Left ventricle myocardium superior (tissue), 1 donor: ENCODE results near the gene NPAS1. TPM values are rescaled to one million over a fixed set of nuclear protein-coding genes. Genes with fewer than 3 reads are reported as not detected.
"Not testable (repeated sequence)": the region's sequence is repeated elsewhere in the genome, so short reads cannot be mapped to it uniquely, and the experiment has no call there.

ENCODE experiments used
- ATAC-seq: fragments of 200-7000 bp; cut with Tn5 transposase; one replicate; pipeline ENCODE4 v1.9.1; 2020; ENCODE audit warnings: mild to moderate bottlenecking, moderate library complexity
- DNase-seq: peaks from one replicate; pipeline ENCODE4 v3.0.0-alpha.2; 2020
- intact Hi-C: fragments of 100-400 bp; cut with micrococcal nuclease; formaldehyde crosslinking; loops from one replicate; pipeline ENCODE4 v1.11.0; 2022
- total RNA-seq: library from RNA; stranded (reverse); fragmentation: NEBNext Ultra II Directional; extraction: Animal tissue kit (Norgen Biotek cat#: 25700); gene quantifications from one replicate; pipeline ENCODE4 v1.2.1, GENCODE V29; 2021
- donor health status: DM: no; HTN: yes; CAD: no; lungs with severe emphysema.

Gene NPAS1
- total RNA-seq, 1 donor from 2014 or later = 0.32 TPM

DNA sequence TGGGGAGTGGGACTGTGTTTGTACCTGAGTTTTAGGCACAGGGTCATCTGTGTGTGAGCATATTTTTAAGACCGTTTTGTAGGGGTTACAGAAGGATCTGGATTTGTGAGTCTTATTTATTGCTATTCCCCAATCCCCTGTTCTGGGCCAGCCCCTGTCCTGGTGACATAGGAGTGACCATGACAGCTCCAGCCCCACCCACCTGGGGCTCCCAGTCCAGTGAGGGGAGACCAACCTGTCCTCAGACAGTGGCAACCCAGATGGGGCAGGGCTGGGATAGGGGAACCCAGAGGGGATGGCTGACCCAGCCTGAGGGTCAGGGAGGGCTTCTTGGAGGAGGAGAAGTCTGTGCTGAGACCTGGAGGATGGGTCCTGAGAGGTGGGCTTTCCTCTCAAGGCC, 18.1 kb downstream of the NPAS1 start:
- DNase-seq (no peak), ATAC-seq (no peak)
- intact Hi-C loops = no loop called here

DNA sequence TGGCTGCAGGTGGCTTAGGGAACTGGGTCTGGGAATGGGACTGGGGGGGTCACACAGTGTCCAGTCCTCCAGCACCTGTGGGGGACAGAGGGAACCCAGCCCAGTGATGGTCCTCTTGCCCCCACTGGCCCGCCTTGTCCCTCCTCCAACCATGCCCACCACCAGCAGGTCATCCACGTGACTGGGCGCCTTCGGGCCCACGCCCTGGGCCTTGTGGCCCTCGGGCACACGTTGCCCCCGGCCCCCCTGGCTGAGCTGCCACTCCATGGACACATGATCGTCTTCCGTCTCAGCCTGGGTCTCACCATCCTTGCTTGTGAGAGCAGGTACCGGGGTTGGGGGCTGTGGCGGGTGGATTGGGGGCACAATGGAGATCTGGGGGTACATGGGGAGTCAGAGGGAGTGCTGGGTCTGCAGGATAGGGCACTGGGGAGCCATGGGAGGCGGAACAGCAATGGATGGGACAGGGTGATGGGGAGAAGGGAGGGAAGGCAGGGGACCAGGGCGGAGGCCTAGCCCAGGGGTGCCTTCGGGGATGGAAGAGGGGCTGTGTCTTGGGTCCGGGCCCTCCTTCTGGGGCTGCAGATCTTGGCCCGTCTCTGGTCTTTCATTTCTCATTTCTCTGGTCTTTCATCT, 19.7 kb downstream of the NPAS1 start:
- no peak for ATAC-seq
- intact Hi-C loops = no loop called here
- no peak for DNase-seq

DNA sequence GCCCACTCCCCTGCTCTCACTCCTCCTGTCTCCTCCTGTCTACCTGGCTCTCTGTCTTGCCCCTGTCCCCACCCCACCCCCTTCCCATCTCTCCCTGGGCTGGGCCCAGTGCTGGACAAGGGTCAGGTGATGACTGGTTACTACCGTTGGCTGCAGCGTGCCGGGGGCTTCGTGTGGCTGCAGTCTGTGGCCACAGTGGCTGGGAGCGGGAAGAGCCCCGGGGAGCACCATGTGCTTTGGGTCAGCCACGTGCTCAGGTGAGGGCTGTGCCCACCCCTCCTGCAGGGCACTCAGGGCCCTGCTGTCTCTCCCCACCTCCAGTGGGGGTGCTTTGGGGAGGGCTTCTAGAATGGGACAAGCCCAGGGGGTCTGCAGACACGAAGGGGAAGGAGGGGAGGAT, 21.2 kb downstream of the NPAS1 start:
- intact Hi-C loops = no loop called here
- DNase-seq = no peak
- ATAC-seq = no peak

DNA sequence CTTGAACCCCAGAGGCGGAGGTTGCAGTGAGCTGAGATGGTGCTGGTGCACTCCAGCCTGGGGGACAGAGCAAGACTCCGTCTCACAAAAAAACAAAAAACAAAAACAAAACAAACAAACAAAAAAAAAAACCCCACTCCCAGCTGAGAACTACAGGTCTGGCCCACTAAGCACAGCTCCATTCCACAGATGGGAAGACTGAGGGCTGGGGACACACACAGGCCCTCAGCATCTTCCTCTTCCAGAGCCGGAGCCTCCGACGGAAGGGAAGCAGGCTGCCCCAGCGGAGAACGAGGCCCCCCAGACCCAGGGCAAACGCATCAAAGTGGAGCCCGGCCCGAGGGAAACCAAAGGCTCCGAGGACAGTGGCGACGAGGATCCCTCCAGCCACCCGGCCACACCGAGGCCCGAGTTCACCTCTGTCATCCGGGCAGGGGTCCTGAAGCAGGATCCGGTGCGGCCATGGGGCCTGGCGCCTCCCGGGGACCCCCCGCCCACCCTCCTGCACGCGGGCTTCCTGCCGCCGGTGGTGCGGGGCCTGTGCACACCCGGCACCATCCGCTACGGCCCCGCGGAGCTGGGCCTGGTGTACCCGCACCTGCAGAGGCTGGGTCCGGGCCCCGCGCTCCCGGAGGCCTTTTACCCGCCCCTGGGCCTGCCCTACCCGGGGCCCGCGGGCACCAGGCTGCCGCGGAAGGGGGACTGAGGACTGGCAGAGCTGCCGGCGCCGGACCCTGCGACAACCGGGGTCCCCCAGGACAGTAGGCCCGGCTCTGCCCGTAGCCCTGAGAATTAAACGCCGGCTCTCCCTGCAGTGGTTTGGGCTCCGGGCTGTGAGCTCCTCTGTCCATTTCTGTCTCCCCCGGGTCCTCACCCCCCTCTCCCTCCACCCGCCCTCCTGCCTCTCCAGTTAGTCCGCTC, 25.6 kb downstream of the NPAS1 start:
- no peak for DNase-seq
- intact Hi-C loops = no loop called here

DNA sequence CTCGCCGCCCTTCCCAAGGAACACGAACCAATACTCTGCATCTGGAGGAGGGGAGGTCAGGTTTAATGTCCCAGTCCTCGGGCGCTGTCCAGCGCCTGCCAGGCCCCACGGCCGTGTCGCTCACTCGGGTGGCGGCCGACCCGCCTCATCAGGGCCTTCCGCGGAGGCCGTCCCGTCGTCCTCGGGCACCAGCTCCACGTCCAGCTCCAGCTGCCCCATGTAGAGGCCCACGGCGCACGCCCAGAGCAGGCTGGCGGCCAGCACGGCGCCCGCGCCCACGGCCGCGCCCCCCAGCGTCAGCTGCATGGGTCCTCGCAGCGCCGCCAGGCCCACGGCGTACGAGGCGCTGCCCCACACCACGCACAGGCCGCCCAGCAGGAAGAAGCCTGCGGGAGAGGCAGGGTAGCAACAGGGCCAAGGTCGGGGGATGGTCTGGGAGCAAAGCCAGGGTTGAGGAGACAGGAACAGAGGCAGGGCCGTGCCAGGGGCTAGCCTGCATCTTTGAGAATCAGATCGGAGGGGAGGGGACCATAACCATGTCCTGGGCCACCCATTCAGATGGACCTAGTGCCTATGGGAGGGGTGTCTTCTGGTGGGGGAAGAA, 26.3 kb downstream of the NPAS1 start:
- ATAC-seq (no peak), DNase-seq (no peak)
- intact Hi-C loops = no loop called here

More for the DNA sequence above, 25.6 kb downstream of the NPAS1 start:
- no peak for ATAC-seq

DNA sequence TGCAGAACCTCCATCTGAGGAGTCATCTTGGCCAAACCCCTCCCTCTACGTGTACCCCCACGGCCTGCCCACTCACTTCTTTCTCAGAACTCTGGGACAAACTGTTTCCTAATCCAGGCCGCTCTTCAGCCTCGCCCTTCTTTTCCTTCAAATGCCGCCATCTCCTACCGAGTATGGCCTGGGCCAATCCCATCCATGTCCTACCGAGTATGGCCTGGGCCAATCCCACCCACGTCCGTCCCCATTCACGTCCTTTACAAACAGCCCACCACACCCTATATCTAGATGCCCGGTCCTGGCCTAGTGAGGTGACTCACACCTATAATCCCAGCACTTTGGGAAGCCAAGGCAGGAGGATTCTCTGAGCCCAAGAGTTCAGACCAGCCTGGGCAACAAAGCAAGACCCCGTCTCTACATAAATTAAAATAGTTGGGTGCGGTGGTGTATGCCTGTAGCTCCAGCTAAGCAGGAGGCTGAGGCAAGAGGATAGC, 27.7 kb downstream of the NPAS1 start:
- intact Hi-C loops = no loop called here
- DNase-seq (no peak), ATAC-seq (no peak)

DNA sequence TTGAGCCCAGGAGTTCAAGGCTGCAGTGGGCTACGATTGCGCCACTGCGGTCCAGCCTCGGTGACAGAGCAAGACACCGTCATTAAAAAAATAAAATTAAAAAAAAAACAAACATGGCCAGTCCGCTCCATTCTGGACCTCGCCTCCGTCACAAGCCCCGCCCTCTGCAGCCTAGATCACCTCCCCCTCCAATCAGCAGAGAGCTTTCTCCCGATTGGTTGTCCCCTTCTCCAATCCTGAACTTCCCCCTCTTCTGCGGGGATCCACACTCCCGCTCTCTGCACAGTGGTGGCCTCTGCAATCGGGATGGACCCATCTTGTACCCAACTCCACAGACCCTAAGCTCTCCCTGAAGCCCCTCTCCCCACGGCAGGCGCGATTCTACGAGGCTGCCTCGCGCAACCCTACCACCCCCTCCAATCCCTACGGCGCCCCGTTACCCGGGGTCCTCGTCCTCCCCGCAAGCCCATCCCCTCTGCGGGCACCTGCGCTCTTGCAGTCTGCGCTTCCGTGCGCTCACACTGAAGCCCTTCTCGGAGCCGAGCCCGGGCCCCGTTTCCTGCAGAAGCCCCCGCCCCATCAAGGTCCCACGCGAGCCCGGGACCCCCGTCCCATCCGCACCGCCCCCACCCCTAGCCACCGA, 28.2 kb downstream of the NPAS1 start:
- peak; percentile 89 for ATAC-seq
- peak; percentile 86 for DNase-seq
- intact Hi-C loops = no loop called here

DNA sequence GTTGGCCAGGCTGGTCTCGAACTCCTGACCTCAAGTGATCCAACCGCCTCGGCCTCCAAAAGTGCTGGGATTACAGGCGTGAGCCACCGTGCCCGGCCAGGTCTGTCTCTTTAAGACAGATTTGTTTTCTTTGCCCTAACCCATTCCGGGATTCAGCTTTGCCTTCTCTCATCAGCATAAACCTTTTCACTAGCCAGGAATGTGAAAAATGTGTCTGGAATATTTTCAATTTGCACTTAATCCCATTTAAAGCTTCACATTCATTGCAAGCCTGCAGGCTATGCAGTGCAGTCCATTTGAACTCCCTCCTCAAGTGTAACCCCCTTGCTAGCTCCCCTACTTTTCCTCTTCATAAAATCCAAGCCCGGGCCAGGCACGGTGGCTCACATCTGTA, 29.7 kb downstream of the NPAS1 start:
- intact Hi-C loops = no loop called here
- ATAC-seq = no peak
- DNase-seq = no peak

DNA sequence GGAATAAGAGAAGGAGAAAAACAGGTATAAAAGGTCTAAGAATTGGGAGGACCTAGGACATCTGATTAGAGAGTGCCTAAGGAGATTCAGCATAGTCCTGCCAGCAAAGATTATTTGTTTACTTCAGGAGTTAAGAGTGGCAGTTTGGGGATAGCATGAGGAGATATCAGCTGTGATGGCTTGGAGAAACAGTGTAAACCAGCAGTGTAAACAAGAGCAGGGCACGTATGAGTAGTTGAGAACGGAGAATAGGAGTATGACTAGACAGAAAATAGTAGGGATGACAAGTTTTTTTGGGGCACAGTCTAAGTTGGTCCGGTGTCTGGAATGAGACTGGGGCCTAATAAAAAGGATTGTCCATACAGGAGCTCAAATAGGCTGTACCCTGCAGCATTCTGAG, 30.9 kb downstream of the NPAS1 start:
- ATAC-seq, DNase-seq, intact Hi-C loops: not testable (repeated sequence)

DNA sequence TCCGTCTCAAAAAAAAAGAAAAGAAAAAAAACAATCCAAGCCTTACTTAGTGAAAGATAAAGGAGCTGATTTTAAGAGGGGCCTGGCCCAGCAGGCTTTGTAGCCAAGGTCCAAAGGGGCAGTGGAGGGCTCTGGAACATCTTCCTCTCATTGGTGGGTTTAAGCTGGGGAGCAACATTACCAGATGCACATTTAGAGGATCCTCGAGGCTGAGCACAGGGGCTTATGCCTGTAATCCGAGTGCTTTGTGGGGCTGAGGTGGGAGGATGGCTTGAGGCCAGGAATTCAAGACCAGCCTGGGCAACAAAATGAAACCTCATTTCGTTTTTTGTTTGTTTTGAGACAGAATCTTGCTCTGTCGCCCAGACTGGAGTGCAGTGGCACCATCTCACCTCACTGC, 36.8 kb downstream of the NPAS1 start:
- DNase-seq = no peak
- intact Hi-C loops = no loop called here

DNA sequence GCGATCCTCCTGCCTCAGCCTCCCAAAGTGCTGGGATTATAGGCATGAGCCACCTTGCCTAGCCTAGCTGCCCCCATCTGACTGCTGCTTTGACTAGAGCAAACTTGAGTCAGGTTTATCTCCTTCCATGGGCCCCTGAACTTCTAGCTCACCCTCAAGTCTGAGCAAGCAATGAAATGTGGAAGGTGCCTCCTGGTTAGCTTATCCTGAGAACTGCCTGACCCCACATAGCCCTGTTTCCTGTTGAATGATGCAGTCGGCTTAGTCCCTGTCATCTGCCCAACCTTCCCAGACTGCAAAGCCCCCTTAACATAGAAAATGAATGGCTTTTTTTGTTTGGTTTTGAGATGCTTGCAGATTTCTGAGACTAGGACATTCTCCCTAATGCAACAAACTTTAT, 37.7 kb downstream of the NPAS1 start:
- ATAC-seq = no peak
- intact Hi-C loops = no loop called here
- DNase-seq = no peak

More for the DNA sequence above, 36.8 kb downstream of the NPAS1 start:
- no peak for ATAC-seq

DNA sequence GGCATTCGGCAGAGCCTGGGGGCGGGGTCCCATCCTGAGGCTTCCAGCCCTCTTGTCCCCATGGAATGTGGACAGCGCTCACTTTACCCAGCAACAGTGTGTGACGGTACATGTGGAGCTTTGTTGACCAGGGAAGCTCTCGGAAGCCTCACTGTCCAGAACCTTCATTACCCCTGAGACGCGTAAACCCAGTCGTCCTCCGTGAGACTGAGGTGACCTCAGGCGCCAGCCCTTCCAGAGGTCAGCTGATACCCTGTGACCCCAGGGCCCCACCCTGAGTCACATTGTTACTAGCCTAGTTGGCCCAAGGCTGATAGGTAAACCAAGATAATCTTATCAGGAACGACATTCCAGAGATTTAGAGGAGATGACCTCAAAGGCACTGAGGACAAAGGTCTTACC, 39.0 kb downstream of the NPAS1 start:
- intact Hi-C loops = no loop called here
- no peak for DNase-seq

DNA sequence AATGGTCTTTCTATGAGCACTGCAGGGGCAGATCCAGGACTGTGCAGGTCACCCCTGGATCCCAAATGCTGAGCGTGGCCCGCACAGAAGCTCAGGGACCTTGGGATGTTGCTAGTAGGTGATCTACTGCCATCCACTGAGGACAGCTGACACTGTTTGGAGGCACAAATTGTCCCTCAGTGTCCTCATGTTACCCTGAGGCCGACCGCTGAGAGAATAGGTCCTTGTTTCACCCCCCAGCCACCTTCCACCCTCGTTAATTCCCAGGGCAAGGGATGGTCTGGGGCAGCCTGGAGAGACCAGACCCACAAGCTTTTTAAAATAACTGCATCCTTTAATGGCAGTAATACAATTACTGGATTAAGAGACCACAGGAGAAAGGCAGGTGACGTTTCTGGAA, 44.2 kb downstream of the NPAS1 start:
- no peak for ATAC-seq

More for the DNA sequence above, 39.0 kb downstream of the NPAS1 start:
- ATAC-seq = no peak

DNA sequence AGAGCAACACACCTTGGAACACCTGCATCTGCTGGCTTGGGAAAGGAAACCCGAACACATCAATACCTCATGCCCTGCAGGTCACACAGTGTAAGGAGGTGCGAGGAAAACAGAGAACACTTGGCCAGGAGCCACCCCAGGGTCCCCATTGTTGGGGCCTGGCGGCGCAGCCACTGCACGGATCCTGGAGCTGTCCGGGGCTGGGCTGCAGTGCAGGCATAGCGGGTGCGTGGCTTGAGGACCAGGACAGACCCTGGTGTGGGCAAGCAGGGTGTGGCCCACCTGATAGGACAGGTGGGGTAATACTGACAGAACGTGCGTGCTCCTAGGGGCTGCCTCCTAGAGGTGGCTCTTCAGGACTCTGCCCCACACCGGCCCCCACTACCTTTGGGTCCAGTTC, 45.6 kb downstream of the NPAS1 start:
- intact Hi-C loops = no loop called here
- DNase-seq = peak; percentile 25
- ATAC-seq = no peak

More for the DNA sequence above, 44.2 kb downstream of the NPAS1 start:
- DNase-seq = no peak
- intact Hi-C loops = no loop called here

DNA sequence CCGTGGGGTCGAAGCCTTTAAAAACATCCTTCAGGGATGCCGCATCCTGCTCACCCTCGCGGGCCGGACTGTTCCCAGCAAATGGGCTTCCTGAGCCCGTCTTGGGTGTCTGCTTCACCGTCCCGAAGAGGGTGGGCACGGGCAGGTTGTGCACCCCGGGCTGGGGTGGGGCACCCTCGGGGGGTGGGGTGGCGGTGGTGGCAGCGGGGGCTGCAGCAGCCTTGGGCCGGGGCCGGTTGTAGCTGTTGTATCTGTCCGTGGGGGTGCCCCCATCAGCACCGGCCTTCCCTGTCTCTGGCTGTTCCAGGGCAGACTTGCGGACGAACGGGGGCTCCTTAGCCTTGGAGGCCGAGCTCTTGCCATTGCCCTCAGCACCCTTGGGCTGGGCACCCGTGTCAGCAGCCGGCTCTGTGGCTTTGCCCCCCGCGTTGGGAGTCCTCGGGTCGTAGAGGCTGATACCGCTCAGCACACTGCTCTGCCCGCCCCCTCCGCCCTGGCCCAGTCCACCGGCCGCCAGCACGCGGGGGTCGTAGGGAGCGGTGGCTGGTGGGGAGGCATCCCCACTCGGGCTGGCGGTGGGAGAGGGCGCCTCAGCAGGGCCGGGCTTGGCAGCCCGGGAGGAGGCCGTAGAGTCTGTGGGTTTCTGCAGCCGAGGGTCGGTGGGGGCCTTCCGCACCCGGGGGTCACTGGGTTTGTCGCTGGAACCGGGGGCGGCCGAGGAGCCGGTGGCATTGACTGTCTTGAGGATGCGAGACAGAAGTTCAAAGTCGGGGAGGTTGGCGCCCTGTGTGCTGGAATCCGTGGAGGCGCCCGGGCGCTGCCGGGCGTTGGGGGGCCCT, 47.0 kb downstream of the NPAS1 start:
- ATAC-seq (no peak), DNase-seq (peak; percentile 17)
- intact Hi-C loops = no loop called here

DNA sequence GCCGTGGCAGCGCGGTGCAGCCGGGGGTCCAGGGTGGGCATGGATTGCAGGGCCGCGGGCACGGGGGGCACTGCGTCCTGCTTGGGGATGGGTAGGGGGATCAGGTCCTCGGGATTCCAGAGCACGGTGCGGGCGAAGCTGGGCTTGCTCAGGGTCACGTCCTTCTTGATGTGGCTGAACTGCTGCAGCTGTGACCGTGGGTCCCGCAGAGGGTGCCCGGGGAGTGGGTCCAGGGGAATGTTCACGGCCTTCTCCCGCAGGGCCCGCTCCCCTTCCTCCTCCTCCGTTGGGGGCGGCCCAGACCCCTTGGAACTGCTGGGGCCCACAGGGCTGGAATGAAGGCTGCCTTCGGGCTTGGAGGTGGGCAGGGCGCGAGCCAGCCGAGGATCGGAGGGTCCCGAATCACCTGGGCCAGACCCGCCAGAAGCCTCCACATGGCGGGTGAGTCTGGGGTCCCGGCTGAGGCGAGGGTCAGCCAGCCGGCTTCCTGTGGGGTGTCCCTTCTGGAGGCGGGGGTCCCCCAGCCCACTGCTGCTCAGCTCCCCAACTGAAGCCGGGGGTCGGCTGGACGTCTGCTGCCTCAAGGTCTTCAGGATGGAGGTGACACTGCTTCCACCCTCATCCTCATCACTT, 47.7 kb downstream of the NPAS1 start:
- peak; percentile 16 for DNase-seq
- intact Hi-C loops = no loop called here
- no peak for ATAC-seq

DNA sequence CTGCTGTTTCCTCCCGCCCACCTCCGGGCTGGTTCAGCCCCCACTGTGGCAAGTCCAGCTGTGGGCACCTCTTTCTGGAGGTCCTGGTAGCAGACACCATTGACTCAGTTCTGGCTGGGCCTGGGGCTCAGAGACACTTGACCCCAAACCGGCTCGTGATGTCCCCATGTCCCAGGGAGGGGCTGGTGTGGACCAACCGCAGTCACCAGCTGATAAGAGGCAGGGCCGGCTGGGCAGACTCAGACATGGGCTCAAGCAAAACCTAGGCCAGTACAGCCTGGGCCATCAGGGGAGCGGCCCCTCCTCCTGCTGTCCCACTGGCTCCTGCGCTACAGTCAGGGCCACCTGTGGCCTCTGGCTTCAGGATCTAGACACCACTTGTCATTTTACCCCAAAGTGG, 48.6 kb downstream of the NPAS1 start:
- intact Hi-C loops = no loop called here
- no peak for ATAC-seq

DNA sequence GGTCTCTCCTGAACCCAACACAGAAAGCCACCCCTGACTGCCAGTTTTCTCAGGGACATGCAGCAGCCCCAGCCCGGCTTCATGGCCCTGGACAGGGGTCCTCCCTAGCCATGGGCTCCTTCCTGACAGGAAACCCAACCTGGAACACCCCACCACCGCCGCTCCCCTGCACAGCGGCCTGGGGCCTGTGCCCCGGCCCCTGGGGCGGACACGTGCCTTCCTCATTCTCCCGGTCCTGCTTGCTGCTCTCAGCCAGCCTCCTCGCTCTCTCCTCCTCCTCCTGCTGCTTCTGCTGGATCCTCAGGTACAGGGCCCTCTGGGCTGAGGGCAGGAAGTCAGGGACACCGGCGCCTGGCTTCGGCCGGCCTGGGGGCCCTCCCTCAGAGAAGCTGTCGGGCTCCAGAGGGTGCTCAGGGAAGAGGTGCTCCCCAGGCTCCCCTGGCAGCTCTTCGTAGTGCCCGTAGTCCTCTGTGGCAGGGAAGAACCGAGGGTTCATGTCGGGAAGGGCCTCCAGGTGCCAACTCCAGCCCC, 49.3 kb downstream of the NPAS1 start:
- intact Hi-C loops = no loop called here
- DNase-seq (peak; percentile 13), ATAC-seq (no peak)

More for the DNA sequence above, 48.6 kb downstream of the NPAS1 start:
- peak; percentile 18 for DNase-seq
